ENCODE measurements around the gene PDE4B.

Gene PDE4B

GRCh38 chr1:66360285-66360724, 567.6 kb downstream of the PDE4B start:
- DNase-seq (ENCODE audit: low spot score), result no peak

GRCh38 chr1:66364578-66365391, 572.1 kb downstream of the PDE4B start:
- peak; percentile 21 for DNase-seq (ENCODE audit: low spot score)

- DNase-seq (ENCODE audit: low spot score), result peak; percentile 34
Observed at GRCh38 chr1:66365635-66366034, 572.9 kb downstream of the PDE4B start.

- no peak for DNase-seq (ENCODE audit: low spot score)
Observed at GRCh38 chr1:66366634-66367033, 573.9 kb downstream of the PDE4B start.

GRCh38 chr1:66367369-66367768, 574.7 kb downstream of the PDE4B start:
- DNase-seq (ENCODE audit: low spot score), result no peak

GRCh38 chr1:66368261-66368660, 575.6 kb downstream of the PDE4B start:
- DNase-seq (ENCODE audit: low spot score), result peak; percentile 21

- no peak for DNase-seq (ENCODE audit: low spot score)
Observed at GRCh38 chr1:66370462-66370971, 577.8 kb downstream of the PDE4B start.

GRCh38 chr1:66371233-66372005, 578.7 kb downstream of the PDE4B start:
- DNase-seq (ENCODE audit: low spot score), result peak; percentile 70

GRCh38 chr1:66372522-66373101, 579.9 kb downstream of the PDE4B start:
- DNase-seq (ENCODE audit: low spot score), result no peak

- DNase-seq (ENCODE audit: low spot score), result no peak
Observed at GRCh38 chr1:66373157-66373591, 580.5 kb downstream of the PDE4B start.

- no peak for DNase-seq (ENCODE audit: low spot score)
Observed at GRCh38 chr1:66374148-66374547, 581.5 kb downstream of the PDE4B start.

GRCh38 chr1:66374561-66375111, 581.9 kb downstream of the PDE4B start:
- DNase-seq (ENCODE audit: low spot score), result peak; percentile 79

- no peak for DNase-seq (ENCODE audit: low spot score)
Observed at GRCh38 chr1:66375125-66375524, 582.4 kb downstream of the PDE4B start.

GRCh38 chr1:66380452-66381212, 587.9 kb downstream of the PDE4B start:
- no peak for DNase-seq (ENCODE audit: low spot score)

- DNase-seq (ENCODE audit: low spot score), result no peak
Observed at GRCh38 chr1:66381621-66382275, 589.1 kb downstream of the PDE4B start.

GRCh38 chr1:66383168-66383567, 590.5 kb downstream of the PDE4B start:
- DNase-seq (ENCODE audit: low spot score), result no peak

- DNase-seq (ENCODE audit: low spot score), result no peak
Observed at GRCh38 chr1:66383611-66384010, 590.9 kb downstream of the PDE4B start.

GRCh38 chr1:66384258-66384921, 591.7 kb downstream of the PDE4B start:
- no peak for DNase-seq (ENCODE audit: low spot score)

- DNase-seq (ENCODE audit: low spot score), result no peak
Observed at GRCh38 chr1:66386712-66387111, 594.0 kb downstream of the PDE4B start.

- DNase-seq (ENCODE audit: low spot score), result no peak
Observed at GRCh38 chr1:66388913-66389312, 596.2 kb downstream of the PDE4B start.
